ENCODE results near the gene MEMO1.

GRCh38 chr2:31983762-31984467, 26.9 kb downstream of the MEMO1 start:
- no peak for TF ChIP-seq CTCF (IDR thresholded peaks at IDR 0.05)
- TF ChIP-seq EZH2 (IDR thresholded peaks at IDR 0.05; ENCODE audit: borderline replicate concordance, insufficient read depth, low read depth, low read length, poor library complexity, severe bottlenecking) = no peak
